Effector memory CD8-positive, alpha-beta T cell (primary cell): ENCODE results near the gene ICE2.

ENCODE experiments used
- ATAC-seq: fragments of 150-1000 bp; cut with Tn5 transposase; replicated peaks from 2 replicates; pipeline ENCODE4 v1.10.0; 2021; ENCODE audit warnings: mild to moderate bottlenecking, moderate library complexity
- DNase-seq, 3 experiments: peaks; one replicate each; pipeline ENCODE4 v3.0.0; 2021
- H3K27ac Mint-ChIP-seq, 2 donors: one replicate each; pipeline ENCODE4 v1.8.0; 2022; ENCODE audit warnings: mild to moderate bottlenecking in 2 of 2, mixed read lengths in 2 of 2, moderate library complexity in 2 of 2
- H3K27me3 Mint-ChIP-seq, 2 donors: one replicate each; pipeline ENCODE4 v1.8.0; 2022; ENCODE audit warnings: mixed read lengths in 2 of 2
- H3K36me3 Mint-ChIP-seq: one replicate; pipeline ENCODE4 v1.8.0; 2022; ENCODE audit warnings: mild to moderate bottlenecking, moderate library complexity, mixed read lengths; ENCODE audit not compliant: insufficient read depth
- H3K4me1 Mint-ChIP-seq, 2 donors: one replicate each; pipeline ENCODE4 v1.8.0; 2022; ENCODE audit warnings: low read depth in 2 of 2, mixed read lengths in 2 of 2
- H3K4me3 Mint-ChIP-seq, 2 donors: one replicate each; pipeline ENCODE4 v1.8.0; 2022; ENCODE audit warnings: mild to moderate bottlenecking in 2 of 2, mixed read lengths in 2 of 2, moderate library complexity in 2 of 2
- H3K9me3 Mint-ChIP-seq, 2 donors: one replicate each; pipeline ENCODE4 v1.8.0; 2022; ENCODE audit warnings: mixed read lengths in 2 of 2

The ICE2 gene

GRCh38 chr15:60480888-60481287, 1.9 kb upstream of the ICE2 start:
- no peak for DNase-seq
- H3K4me3 Mint-ChIP-seq, result no peak overlapping the region
- H3K4me1 Mint-ChIP-seq, result peaks cover 24 to 40% of the 10 kb centered on the region in 2 donors
- no peak overlapping the region for H3K27ac Mint-ChIP-seq
- H3K9me3 Mint-ChIP-seq, result no peaks in the 10 kb centered on the region
- no peaks in the 10 kb centered on the region for H3K27me3 Mint-ChIP-seq
- peaks cover 22% of the 10 kb centered on the region for H3K36me3 Mint-ChIP-seq
- no peak for ATAC-seq

DNA sequence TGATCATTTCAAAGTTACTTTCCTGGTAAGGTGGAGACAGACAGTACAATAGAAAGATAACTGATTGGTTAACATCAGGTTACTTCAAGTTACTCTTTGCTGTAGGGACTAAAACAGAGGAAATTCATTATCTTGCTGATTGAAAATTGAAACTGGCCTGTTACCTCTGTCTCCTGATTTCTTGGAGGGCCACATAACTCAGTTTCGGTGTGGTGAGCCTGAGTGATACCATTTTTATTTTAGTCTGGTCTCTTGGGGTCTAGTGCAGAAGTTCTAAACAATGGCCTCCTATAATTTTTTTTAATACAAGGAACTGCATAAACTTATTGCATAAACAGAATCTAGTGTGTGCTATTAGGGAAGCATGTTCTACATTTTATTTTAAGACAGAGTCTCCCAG, 1.2 kb upstream of the ICE2 start:
- Mint-ChIP-seq H3K27me3 (no peaks in the 10 kb centered on the region), H3K36me3 (peaks cover 22% of the 10 kb centered on the region), H3K4me1 (peaks cover 21 to 40% of the 10 kb centered on the region in 2 donors), H3K4me3 (peak overlapping the region; percentile 89 to 92), H3K9me3 (no peaks in the 10 kb centered on the region), H3K27ac (peak overlapping the region; percentile 96 to 99)
- ATAC-seq (no peak), DNase-seq (no peak)

DNA sequence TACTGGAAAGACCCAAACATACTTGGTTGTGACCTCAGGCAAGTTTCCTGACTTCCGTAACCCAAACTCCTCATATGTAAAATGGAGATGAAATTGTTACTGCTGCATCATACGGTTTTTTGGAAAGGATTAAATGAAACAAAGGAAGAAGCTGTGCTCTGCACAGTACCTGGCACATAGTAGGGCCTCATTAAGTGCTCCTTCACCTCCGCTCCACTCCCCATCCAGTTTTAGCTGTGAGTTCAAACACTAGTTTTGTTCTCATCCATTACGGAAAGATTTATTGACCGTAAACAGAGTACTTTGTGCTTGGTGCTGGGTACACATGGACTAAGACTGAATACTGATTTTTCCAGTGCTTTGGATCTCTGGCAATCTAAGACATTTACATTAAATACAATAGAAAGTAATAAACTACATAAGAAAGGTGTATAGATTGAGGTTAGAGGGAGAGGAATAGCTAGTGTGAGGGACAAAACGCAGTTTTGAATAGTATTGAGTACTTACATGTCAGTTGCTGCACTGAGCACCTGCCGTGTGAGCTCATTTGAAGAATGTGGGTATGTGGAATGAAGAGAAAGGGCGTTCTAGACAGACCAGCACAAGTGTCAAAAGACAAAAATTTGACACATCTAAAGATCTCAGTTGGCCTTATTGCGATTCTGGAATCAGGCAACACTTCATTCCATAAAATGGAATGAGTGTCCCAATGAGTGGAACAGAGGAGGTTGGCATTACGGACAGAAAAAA, 594 bp upstream of the ICE2 start:
- Mint-ChIP-seq H3K9me3 (no peaks in the 10 kb centered on the region), H3K36me3 (peaks cover 25% of the 10 kb centered on the region), H3K27ac (peak overlapping the region; percentile 96 to 99), H3K27me3 (no peaks in the 10 kb centered on the region), H3K4me1 (peaks cover 24 to 45% of the 10 kb centered on the region in 2 donors), H3K4me3 (peak overlapping the region; percentile 89 to 92)
- no peak for DNase-seq
- ATAC-seq, result no peak

DNA sequence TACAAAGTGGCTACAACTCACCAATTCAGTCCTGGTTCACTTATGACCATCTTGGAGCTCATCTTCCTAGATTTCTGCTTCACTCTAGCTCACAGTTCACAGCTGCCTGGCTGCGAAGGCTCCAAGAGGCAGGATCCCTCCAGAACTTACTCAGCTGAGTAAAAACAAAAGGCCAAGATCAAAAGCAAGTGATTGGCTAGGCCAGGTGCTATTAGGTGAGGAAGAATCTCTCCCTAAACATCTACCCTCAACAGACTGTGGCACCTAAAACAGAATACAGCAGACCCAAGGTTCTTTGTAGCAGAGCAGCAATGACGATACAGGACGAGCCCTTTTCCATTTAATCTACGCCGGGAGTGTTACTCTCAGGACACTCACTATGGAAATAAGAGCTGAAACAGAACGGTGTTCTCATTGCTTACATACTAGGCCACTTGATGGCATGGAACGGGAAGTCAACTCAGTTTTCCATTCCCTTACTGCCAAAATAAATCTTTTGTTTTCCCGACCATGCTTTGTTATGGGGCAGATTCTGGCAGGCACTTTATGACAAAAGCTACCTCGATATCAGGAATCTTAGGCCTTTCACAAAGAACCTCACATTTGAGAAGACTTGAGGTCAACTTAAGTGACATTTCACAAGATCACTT, 901 bp downstream of the ICE2 start:
- Mint-ChIP-seq H3K9me3 (no peaks in the 10 kb centered on the region), H3K36me3 (peaks cover 30% of the 10 kb centered on the region), H3K27ac (peak overlapping the region; percentile 96 to 99), H3K4me1 (peaks cover 24 to 47% of the 10 kb centered on the region in 2 donors), H3K4me3 (peak overlapping the region; percentile 89 to 92), H3K27me3 (no peaks in the 10 kb centered on the region)
- ATAC-seq (no peak), DNase-seq (no peak)

DNA sequence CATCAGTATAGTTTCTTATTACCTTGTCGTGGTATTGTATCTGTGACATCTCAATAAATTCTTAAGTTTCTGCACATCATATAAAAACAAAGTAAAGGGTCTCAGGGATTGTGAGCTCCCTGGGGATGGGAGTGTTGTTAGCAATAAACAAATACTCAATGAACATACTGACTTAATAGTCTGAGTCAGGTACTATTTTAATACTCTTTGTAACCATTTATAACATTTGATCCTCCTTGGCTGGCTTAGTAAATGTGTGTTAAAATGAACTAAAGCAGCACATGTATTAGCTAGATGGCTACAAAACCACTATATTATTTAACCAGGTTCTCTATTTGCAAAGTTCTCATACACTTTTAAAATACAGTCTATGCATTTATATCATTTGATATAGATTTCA, 1.8 kb downstream of the ICE2 start:
- H3K27ac Mint-ChIP-seq, result peak overlapping the region in 1 of 2 donors; percentile 99

DNA sequence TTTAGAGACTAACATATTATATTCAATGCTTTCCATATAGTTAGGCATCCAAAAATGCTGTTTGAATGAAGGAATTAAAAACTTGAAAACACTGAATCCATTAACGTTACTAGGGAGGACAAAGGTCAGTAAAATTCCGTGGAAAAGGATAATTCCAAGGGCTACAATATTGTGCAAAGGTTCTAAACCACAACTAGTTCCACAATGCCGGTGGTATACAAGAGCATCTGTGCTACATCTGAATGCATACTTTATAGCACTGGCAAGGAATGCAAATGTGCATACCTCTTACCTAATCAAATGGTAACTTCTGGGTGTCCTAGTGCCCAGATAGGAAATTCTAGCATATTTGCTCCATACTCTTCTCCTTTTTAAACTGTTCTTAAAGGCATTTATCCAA, 2.2 kb downstream of the ICE2 start:
- Mint-ChIP-seq H3K4me1 (peaks cover 26 to 49% of the 10 kb centered on the region in 2 donors), H3K27ac (no peak overlapping the region), H3K4me3 (no peak overlapping the region), H3K27me3 (no peaks in the 10 kb centered on the region), H3K36me3 (peaks cover 28% of the 10 kb centered on the region), H3K9me3 (no peaks in the 10 kb centered on the region)
- DNase-seq, result no peak
- no peak for ATAC-seq

More for the DNA sequence above, 1.8 kb downstream of the ICE2 start:
- ATAC-seq (no peak), DNase-seq (no peak)
- Mint-ChIP-seq H3K27me3 (no peaks in the 10 kb centered on the region), H3K36me3 (peaks cover 29% of the 10 kb centered on the region), H3K4me3 (peak overlapping the region in 1 of 2 donors; percentile 89), H3K9me3 (no peaks in the 10 kb centered on the region), H3K4me1 (peaks cover 26 to 49% of the 10 kb centered on the region in 2 donors)

DNA sequence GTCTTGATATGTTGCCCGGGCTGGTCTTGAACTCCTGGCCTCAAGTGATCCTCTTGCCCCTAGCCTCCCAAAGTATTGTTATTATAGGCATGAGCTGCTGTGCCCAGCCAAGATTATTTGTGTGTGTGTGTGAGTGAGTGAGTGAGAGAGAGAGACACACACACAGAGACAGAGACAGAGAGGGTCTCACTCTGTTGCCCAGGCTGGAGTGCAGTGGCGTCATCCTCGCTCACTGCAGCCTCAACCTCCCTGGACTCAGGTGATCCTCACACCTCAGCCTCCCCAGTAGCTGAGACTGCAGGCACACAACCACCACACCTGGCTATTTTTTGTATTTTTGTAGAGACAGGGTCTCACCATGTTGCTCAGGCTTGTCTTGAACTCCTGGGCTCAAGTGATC, 5.8 kb downstream of the ICE2 start:
- peak overlapping the region in 1 of 2 donors; percentile 83 for H3K27ac Mint-ChIP-seq
- H3K4me1 Mint-ChIP-seq, result peaks cover 17 to 31% of the 10 kb centered on the region in 2 donors
- peaks cover 22% of the 10 kb centered on the region for H3K36me3 Mint-ChIP-seq
- ATAC-seq, result no peak
- no peak overlapping the region for H3K4me3 Mint-ChIP-seq
- DNase-seq, result no peak
- H3K9me3 Mint-ChIP-seq, result no peaks in the 10 kb centered on the region
- H3K27me3 Mint-ChIP-seq, result no peaks in the 10 kb centered on the region

GRCh38 chr15:60471314-60471713, 7.6 kb downstream of the ICE2 start:
- H3K27ac Mint-ChIP-seq, result peak overlapping the region in 1 of 2 donors; percentile 76
- H3K36me3 Mint-ChIP-seq, result peaks cover 39% of the 10 kb centered on the region
- no peak overlapping the region for H3K4me3 Mint-ChIP-seq
- peaks cover 12 to 19% of the 10 kb centered on the region in 2 donors for H3K4me1 Mint-ChIP-seq
- DNase-seq (no peak), ATAC-seq (no peak)
- no peaks in the 10 kb centered on the region for H3K9me3 Mint-ChIP-seq
- H3K27me3 Mint-ChIP-seq, result no peaks in the 10 kb centered on the region

DNA sequence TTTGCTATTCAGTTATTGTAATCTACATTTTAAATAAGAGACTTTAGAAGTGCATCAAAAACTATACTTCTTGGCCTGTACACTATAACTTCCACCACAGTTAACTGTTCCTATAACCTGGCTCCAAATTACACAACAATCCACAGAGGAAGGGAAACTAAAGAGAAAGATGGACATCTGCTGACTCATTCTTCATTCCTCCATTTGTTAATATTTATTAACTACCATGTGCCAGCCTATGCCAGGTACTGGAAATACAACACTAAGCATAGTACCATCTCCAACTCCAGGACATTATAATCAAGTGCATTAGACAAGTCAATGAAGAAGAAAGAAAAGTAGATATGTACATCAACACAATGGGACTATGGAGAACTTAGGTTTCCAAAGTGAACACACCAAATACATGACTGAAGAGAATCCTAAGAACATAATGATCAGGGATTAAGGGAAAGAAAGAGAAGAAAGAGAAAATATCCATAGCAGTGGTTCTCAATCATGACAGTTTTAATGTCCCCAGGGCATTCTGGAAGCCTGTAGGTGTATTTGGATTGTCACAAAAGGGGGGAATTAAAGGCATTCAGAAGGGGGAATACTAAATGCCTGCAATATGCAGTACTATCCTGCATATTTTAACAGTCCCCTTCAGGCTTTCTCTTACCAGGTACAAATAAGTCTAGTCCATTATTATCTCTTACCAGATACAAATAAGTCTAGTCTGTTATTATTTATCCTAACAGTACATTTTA, 8.9 kb downstream of the ICE2 start:
- H3K9me3 Mint-ChIP-seq, result no peaks in the 10 kb centered on the region
- no peak overlapping the region for H3K4me3 Mint-ChIP-seq
- peaks cover 9 to 15% of the 10 kb centered on the region in 2 donors for H3K4me1 Mint-ChIP-seq
- peak overlapping the region in 1 of 2 donors; percentile 45 for H3K27ac Mint-ChIP-seq
- ATAC-seq (no peak), DNase-seq (no peak)
- no peaks in the 10 kb centered on the region for H3K27me3 Mint-ChIP-seq
- H3K36me3 Mint-ChIP-seq, result peaks cover 49% of the 10 kb centered on the region

DNA sequence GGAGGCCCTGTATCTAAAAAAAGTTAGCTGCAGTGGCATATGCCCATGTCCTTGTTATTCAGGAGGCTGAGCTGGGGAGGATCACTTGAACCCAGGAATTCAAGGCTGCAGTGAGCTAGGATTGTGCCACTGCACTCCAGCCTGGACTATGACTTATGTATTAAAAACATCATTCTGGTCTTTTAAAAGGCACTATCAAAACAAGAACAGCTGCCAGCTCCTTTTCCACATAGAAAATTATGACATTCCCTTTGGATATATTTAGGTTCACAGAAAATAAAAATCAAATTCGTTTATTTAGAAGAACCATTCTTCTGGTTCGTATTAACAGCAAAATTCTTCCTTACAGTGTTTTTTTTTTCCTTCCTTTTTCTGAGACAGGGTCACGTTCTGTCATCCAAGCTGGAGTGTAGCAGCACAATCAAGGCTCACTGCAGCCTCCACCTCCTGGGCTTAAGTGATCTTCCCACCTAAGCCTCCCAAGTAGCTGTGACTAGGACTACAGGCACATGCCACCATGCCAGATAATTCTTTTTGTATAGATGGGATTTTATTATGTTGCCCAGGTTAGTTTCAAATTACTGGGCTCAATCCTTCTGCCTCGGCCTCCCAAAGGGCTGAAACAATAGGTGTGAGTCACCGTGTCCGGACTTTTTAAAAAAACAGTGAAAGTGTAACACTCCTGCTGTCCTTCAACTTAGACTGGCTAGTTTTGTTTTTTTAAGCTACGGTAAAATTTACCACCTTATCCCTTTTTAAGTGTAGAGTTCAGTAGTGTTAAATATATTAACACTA, 13.9 kb downstream of the ICE2 start:
- Mint-ChIP-seq H3K27me3 (no peaks in the 10 kb centered on the region), H3K36me3 (peaks cover 54% of the 10 kb centered on the region), H3K4me1 (peaks cover 2 to 3% of the 10 kb centered on the region in 2 donors), H3K4me3 (no peak overlapping the region), H3K9me3 (no peaks in the 10 kb centered on the region), H3K27ac (no peak overlapping the region)
- DNase-seq (no peak), ATAC-seq (no peak)

- peaks cover 40% of the 10 kb centered on the region for H3K36me3 Mint-ChIP-seq
- H3K27ac Mint-ChIP-seq, result no peak overlapping the region
- no peaks in the 10 kb centered on the region for H3K4me1 Mint-ChIP-seq
- H3K4me3 Mint-ChIP-seq, result no peak overlapping the region
- no peak for ATAC-seq
- no peaks in the 10 kb centered on the region for H3K9me3 Mint-ChIP-seq
- H3K27me3 Mint-ChIP-seq, result no peaks in the 10 kb centered on the region
- DNase-seq, result no peak
These were observed 16.9 kb downstream of the ICE2 start for GRCh38 chr15:60462027-60462426.

- ATAC-seq (no peak), DNase-seq (no peak)
- no peaks in the 10 kb centered on the region for H3K9me3 Mint-ChIP-seq
- H3K36me3 Mint-ChIP-seq, result peaks cover 35% of the 10 kb centered on the region
- no peaks in the 10 kb centered on the region for H3K27me3 Mint-ChIP-seq
- H3K4me1 Mint-ChIP-seq, result no peaks in the 10 kb centered on the region
- H3K27ac Mint-ChIP-seq, result no peak overlapping the region
- no peak overlapping the region for H3K4me3 Mint-ChIP-seq
These were observed 18.0 kb downstream of the ICE2 start for GRCh38 chr15:60460931-60461330.

DNA sequence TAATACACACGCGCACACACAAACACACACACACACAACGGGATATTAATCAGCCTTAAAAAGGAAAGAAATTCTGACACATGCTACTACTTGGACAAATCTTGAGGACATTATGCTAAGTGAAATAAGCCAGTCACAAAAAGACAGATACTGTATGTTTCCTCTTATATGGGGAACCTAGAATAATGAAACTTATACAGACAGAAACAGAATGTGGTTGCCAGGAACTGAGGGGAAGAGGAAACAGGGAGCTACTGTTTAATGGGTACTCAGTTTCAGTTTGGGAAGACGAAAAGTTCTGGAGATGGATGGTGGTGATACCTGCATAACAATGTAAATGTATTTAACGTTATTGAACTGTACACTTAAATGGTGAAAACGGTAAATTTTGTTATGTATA, 20.2 kb downstream of the ICE2 start:
- DNase-seq, result no peak
- Mint-ChIP-seq H3K9me3 (no peaks in the 10 kb centered on the region), H3K27ac (no peak overlapping the region), H3K4me1 (no peaks in the 10 kb centered on the region), H3K36me3 (peaks cover 34% of the 10 kb centered on the region), H3K27me3 (no peaks in the 10 kb centered on the region), H3K4me3 (no peak overlapping the region)
- no peak for ATAC-seq
